Astrocyte (in vitro differentiated cells and primary cell): ENCODE results near the gene NDEL1. TPM values are rescaled to one million over a fixed set of nuclear protein-coding genes. Genes with fewer than 3 reads are reported as not detected.

Experiments
- DNase-seq: peaks from one replicate; pipeline ENCODE4 v3.0.0-alpha.2; 2010; ENCODE audit warnings: low read depth
- FAIRE-seq: peaks from 2 replicates; lab custom pipeline; 2011; peaks lifted over from hg19 to GRCh38; lab: Jason Lieb, UNC
- H2AFZ ChIP-seq: 2 replicates; pipeline ENCODE4 v1.6.0; 2012; ENCODE audit warnings: low read depth, low read length, inconsistent platforms
- H3K27ac ChIP-seq: 2 replicates; pipeline ENCODE4 v1.5.1; 2011; ENCODE audit warnings: low read depth, low read length, inconsistent platforms
- H3K27me3 ChIP-seq: 2 replicates; pipeline ENCODE4 v1.6.0; 2011; ENCODE audit warnings: low read length, inconsistent platforms; ENCODE audit not compliant: insufficient read depth
- H3K36me3 ChIP-seq: 2 replicates; pipeline ENCODE4 v1.5.1; 2011; ENCODE audit warnings: low read length, inconsistent platforms; ENCODE audit not compliant: insufficient read depth
- H3K4me1 ChIP-seq: 2 replicates; pipeline ENCODE4 v1.5.1; 2011; ENCODE audit warnings: low read length, inconsistent platforms; ENCODE audit not compliant: insufficient read depth
- H3K4me2 ChIP-seq: 2 replicates; pipeline ENCODE4 v1.6.0; 2012; ENCODE audit warnings: low read length, inconsistent platforms
- H3K4me3 ChIP-seq: 2 replicates; pipeline ENCODE4 v1.5.1; 2011; ENCODE audit warnings: low read depth, mild to moderate bottlenecking, low read length, inconsistent platforms; ENCODE audit not compliant: insufficient read depth
- H3K79me2 ChIP-seq: 2 replicates; pipeline ENCODE4 v1.6.0; 2012; ENCODE audit warnings: mild to moderate bottlenecking, low read length, inconsistent platforms; ENCODE audit not compliant: insufficient read depth
- H3K9ac ChIP-seq: 2 replicates; pipeline ENCODE4 v1.6.0; 2012; ENCODE audit warnings: mild to moderate bottlenecking, low read length, inconsistent platforms
- H3K9me3 ChIP-seq: 2 replicates; pipeline ENCODE4 v1.5.1; 2012; ENCODE audit warnings: low read depth, mild to moderate bottlenecking, low read length, inconsistent platforms; ENCODE audit not compliant: insufficient read depth
- H4K20me1 ChIP-seq: 2 replicates; pipeline ENCODE4 v1.6.0; 2012; ENCODE audit warnings: low read length, inconsistent platforms; ENCODE audit not compliant: insufficient read depth
- H3K27ac Mint-ChIP-seq: one replicate; pipeline ENCODE4 v1.8.0; 2021; ENCODE audit warnings: mild to moderate bottlenecking, mixed read lengths; ENCODE audit not compliant: unreplicated experiment
- H3K27me3 Mint-ChIP-seq: one replicate; pipeline ENCODE4 v1.8.0; 2021; ENCODE audit warnings: low read depth, mixed read lengths; ENCODE audit not compliant: unreplicated experiment
- H3K36me3 Mint-ChIP-seq: one replicate; pipeline ENCODE4 v1.8.0; 2021; ENCODE audit warnings: low read depth, mixed read lengths; ENCODE audit not compliant: unreplicated experiment
- H3K4me1 Mint-ChIP-seq: one replicate; pipeline ENCODE4 v1.8.0; 2021; ENCODE audit warnings: low read depth, mixed read lengths; ENCODE audit not compliant: unreplicated experiment
- H3K4me3 Mint-ChIP-seq: one replicate; pipeline ENCODE4 v1.8.0; 2021; ENCODE audit warnings: mild to moderate bottlenecking, moderate library complexity, mixed read lengths; ENCODE audit not compliant: unreplicated experiment
- H3K9me3 Mint-ChIP-seq: one replicate; pipeline ENCODE4 v1.8.0; 2021; ENCODE audit warnings: mild to moderate bottlenecking, mixed read lengths; ENCODE audit not compliant: unreplicated experiment
- CTCF ChIP-seq: IDR thresholded peaks from 2 replicates; pipeline ENCODE4 v1.5.1; 2011; ENCODE audit warnings: low read depth, mild to moderate bottlenecking, inconsistent platforms, low read length, moderate library complexity; ENCODE audit not compliant: insufficient read depth
- EZH2 ChIP-seq: IDR thresholded peaks from 2 replicates; pipeline ENCODE4 v1.6.1; 2012; ENCODE audit warnings: mild to moderate bottlenecking, low read length, inconsistent platforms; ENCODE audit not compliant: insufficient read depth
- total RNA-seq: library from RNA; stranded (reverse); gene quantifications from 2 replicates; pipeline ENCODE4 v1.2.1, GENCODE V29; 2021

The NDEL1 gene
- total RNA-seq, 1 donor from 2014 or later: 102 TPM

- no peak overlapping the region for H2AFZ ChIP-seq
- no peaks in the 10 kb centered on the region for H3K4me1 Mint-ChIP-seq
- no peak overlapping the region for H3K4me2 ChIP-seq
- peaks cover 3% of the 10 kb centered on the region for H3K4me1 ChIP-seq
- FAIRE-seq: no peak
- no peaks in the 10 kb centered on the region for H3K9me3 Mint-ChIP-seq
- H3K4me3 ChIP-seq: no peak overlapping the region
- no peaks in the 10 kb centered on the region for H4K20me1 ChIP-seq
- peaks cover 8% of the 10 kb centered on the region for H3K27me3 ChIP-seq
- no peak overlapping the region for H3K27ac Mint-ChIP-seq
- no peak overlapping the region for H3K27ac ChIP-seq
- no peak overlapping the region for H3K9ac ChIP-seq
- TF ChIP-seq EZH2: no peak
- TF ChIP-seq CTCF: no peak
- no peaks in the 10 kb centered on the region for H3K9me3 ChIP-seq
- no peaks in the 10 kb centered on the region for H3K79me2 ChIP-seq
- peaks cover 17% of the 10 kb centered on the region for H3K27me3 Mint-ChIP-seq
- no peaks in the 10 kb centered on the region for H3K36me3 Mint-ChIP-seq
- no peak for DNase-seq
- H3K4me3 Mint-ChIP-seq: no peak overlapping the region
- no peaks in the 10 kb centered on the region for H3K36me3 ChIP-seq
These were observed 24.8 kb upstream of the NDEL1 start for GRCh38 chr17:8410883-8411238.

DNA sequence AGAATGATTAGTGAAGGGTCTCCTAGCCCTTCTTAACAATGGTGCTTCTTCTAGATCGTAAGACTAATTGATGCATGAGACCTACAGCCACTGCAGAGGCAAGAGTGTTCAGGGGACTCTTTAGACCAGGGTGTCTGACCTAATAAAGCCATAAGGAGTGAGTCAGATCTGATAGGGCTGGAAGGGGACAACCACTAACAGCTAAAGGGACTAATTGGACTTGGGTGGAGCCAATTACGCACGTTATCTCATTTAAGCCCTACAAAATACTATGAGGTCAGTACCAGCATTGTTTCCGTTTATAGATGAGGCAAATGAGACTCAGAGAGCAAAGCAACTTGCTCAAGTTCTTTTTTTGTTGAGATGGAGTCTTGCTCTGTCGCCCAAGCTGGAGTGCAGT is 23.6 kb upstream of the NDEL1 start:
- Histone ChIP-seq H3K36me3 (no peaks in the 10 kb centered on the region), H3K4me2 (no peak overlapping the region), H2AFZ (no peak overlapping the region), H3K27me3 (peaks cover 19% of the 10 kb centered on the region), H3K4me1 (peaks cover 3% of the 10 kb centered on the region), H4K20me1 (no peaks in the 10 kb centered on the region), H3K27ac (no peak overlapping the region), H3K9me3 (no peaks in the 10 kb centered on the region), H3K4me3 (no peak overlapping the region), H3K79me2 (no peaks in the 10 kb centered on the region), H3K9ac (no peak overlapping the region)
- no peak for DNase-seq
- TF ChIP-seq CTCF (no peak), EZH2 (no peak)
- Mint-ChIP-seq H3K27me3 (peaks cover 21% of the 10 kb centered on the region), H3K27ac (no peak overlapping the region), H3K4me1 (no peaks in the 10 kb centered on the region), H3K9me3 (no peaks in the 10 kb centered on the region), H3K4me3 (no peak overlapping the region), H3K36me3 (no peaks in the 10 kb centered on the region)
- no peak for FAIRE-seq

GRCh38 chr17:8413328-8413727 is 22.4 kb upstream of the NDEL1 start:
- Histone ChIP-seq H3K27ac (no peak overlapping the region), H3K4me3 (no peak overlapping the region), H4K20me1 (no peaks in the 10 kb centered on the region), H3K4me2 (no peak overlapping the region), H2AFZ (no peak overlapping the region), H3K9me3 (no peaks in the 10 kb centered on the region), H3K9ac (no peak overlapping the region), H3K79me2 (no peaks in the 10 kb centered on the region), H3K36me3 (no peaks in the 10 kb centered on the region), H3K27me3 (peaks cover 31% of the 10 kb centered on the region), H3K4me1 (peaks cover 3% of the 10 kb centered on the region)
- FAIRE-seq (no peak), DNase-seq (no peak)
- H3K27ac Mint-ChIP-seq: no peak overlapping the region
- H3K36me3 Mint-ChIP-seq: no peaks in the 10 kb centered on the region
- TF ChIP-seq CTCF: no peak
- no peak for TF ChIP-seq EZH2
- no peaks in the 10 kb centered on the region for H3K4me1 Mint-ChIP-seq
- no peaks in the 10 kb centered on the region for H3K9me3 Mint-ChIP-seq
- no peak overlapping the region for H3K4me3 Mint-ChIP-seq
- peaks cover 28% of the 10 kb centered on the region for H3K27me3 Mint-ChIP-seq
